HG03060 (cell line): Measurements from ENCODE around the gene FERMT3.

ENCODE experiments used
- ATAC-seq: cut with Tn5 transposase; IDR thresholded peaks from one replicate; pipeline ENCODE4 v1.9.1; 2021; ENCODE audit warnings: low read depth, moderate number of reproducible peaks; ENCODE audit not compliant: unreplicated experiment

The FERMT3 gene

DNA sequence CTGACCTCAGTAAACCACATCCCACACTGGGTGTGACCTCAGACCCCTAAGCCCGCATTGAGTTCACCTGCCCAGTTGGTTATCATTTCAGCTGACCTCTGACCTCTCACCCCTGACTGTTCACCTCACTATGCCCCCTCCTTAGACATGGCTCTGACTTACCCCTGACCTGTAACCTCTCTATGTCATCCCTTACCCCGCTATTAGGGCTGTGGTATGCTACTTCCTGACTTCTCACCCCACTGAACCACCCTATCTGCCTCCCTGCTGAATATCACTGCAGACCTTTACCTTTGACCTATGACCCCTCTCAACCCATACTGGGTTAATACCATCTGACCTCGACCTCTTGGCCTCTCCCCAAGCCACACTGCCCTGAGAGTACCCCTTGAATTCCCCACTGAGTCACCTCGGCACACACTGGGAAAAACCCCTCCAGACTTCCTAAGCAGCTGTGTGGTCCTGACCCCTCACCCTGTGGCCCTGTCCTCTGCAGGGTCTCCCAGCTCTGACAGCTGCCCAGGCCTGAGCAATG is 53.1 kb downstream of the FERMT3 start:
- ATAC-seq = no peak

DNA sequence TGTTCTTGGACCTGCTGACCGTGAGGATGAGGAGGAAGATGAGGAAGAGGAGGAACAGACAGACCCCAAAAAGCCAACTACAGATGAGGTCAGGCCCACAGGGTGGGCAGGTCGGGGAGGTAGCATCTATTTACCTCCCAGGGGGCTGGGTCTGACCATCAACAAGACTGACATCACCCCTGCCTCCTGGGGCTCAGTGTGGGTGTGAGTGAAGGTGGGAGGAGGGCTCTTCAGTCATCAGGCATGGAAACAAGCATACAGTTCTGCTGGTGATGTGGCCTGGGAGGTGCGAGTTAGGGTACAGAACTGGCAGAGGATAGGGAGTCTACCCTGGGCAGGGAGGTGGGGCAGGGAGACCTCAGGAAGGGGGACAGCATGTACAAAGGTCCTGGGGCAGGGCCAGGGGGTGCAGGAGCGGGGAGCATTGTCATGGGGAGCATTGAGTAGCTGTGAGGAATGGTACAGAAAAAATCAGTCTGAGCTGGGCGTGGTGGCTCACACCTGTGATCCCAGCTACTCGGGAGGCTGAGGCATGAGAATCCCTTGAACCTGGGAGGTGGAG is 53.7 kb downstream of the FERMT3 start:
- ATAC-seq = no peak

- ATAC-seq = no peak
Measured at GRCh38 chr11:64261556-64262080, 55.1 kb downstream of the FERMT3 start.

DNA sequence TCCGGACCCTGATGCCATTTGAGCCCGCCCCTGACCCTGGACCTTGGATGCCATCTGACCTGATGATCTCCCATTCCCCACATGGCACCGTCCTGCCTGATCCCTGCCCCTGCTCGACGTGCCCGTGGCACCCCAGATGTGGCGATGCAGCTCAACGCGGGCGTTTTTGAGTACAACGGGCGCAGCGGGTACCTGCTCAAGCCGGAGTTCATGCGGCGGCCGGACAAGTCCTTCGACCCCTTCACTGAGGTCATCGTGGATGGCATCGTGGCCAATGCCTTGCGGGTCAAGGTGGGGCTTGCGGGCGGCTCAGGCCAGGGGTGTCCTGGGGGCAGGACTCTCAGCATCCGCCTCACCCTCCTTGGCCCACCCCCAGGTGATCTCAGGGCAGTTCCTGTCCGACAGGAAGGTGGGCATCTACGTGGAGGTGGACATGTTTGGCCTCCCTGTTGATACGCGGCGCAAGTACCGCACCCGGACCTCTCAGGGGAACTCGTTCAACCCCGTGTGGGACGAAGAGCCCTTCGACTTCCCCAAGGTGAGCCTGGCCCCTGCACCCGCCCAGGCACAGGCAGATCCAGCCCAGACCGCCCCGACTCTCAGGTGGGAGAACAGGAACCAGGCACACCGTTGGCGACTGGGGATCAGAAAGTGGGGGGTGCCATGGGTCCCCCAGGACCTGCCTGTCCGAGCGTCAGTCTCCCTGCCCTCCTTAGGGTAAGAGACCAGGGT is 55.9 kb downstream of the FERMT3 start:
- ATAC-seq = no peak

GRCh38 chr11:64263021-64263946 is 56.8 kb downstream of the FERMT3 start:
- ATAC-seq = no peak

- ATAC-seq = no peak
Measured at GRCh38 chr11:64263947-64264317, 57.4 kb downstream of the FERMT3 start.

DNA sequence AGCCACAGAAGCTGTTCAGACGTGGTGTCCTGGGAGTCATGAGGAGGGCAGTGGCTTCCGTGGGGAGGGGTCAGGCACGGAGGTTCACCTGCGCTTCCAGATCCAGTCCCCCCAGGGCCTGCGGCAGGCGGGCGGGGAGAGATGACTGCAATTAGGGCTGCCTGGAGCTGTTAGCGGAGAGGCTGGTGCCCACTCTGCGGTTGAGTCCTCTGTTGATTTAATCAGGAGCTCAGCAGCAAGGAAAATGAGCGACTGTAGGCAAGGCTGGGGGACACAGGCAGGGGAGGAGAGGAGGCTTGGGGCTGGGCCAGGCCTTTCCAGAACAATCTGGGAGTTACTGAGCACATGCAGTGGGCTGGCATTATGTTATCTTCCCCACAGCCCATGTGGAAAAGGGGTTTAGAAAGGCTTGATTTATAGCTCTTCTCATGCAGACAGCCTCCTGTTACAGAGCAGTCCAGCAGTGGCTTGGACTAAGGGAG is 57.9 kb downstream of the FERMT3 start:
- no peak for ATAC-seq

GRCh38 chr11:64265176-64266160 is 58.9 kb downstream of the FERMT3 start:
- ATAC-seq = no peak

- no peak for ATAC-seq
Measured at GRCh38 chr11:64266339-64266738, 59.8 kb downstream of the FERMT3 start.

DNA sequence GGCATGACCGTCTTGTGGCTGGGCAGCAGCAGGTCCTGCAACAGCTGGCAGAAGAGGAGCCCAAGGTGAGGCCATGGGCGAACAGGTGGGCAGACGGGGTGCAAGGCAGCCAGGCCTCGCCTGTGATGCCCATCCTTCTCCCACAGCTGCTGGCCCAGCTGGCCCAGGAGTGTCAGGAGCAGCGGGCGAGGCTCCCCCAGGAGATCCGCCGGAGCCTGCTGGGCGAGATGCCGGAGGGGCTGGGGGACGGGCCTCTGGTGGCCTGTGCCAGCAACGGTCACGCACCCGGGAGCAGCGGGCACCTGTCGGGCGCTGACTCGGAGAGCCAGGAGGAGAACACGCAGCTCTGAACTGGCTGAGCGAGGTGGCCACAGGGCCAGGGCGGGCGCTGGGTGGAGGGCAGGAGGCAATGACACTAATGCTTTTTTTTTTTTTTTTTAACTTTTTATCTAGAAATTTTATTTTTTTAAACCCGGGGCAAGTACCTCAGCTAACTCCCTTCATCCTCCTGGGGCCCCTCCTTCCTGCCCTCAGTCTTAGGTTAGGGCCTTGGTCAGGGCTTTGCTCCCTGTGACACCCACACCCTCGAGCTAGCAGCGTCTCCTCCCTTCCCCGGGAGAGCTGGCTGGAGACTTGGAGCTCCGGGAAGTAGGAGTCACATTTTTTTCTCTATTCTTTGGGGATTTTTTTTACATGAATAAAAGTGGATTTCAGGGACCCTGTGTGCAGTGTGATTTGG is 60.9 kb downstream of the FERMT3 start:
- no peak for ATAC-seq

DNA sequence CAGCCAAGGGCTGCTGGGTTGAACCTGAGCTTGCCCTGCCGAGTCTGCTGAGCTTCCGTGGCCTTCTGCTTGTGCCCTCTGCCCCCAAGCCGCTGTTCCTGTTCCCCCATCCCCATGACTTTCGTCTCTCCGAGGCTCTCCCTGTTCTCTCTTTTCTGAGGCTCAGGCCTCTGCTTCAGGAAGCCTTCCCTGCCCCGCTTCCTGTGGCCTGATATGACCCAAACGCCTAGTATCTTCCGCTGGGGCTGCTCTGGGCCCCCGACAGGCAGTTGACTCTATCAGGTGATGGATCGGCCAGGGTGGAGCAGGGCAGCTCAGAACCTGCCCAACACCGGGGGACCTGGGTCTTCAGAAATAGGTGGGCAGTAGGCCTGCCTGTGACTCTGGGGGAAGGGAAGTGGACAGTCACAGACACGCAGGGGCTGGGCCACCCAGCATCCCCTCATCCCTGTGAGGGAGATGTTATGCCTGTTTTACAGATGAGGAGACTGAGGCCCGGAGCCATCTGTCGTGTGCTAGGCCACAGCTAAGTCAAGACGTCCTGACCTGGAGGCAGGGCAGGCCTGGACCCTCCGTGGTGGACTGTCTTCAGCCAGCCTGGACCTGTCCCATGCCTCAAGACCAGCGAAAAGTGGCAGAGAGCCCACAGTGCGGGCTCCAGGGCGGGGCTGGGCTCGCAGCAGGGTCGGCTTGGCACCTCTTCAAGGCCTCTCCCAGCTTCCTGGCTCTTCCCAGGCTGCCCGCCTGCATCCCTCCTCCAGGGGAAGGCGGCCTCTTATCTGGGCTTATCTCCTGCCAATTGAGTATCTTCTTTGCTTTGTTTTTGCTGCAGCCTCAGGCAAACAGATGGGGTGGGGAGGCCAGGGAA is 61.7 kb downstream of the FERMT3 start:
- ATAC-seq = no peak

GRCh38 chr11:64268893-64269539 is 62.5 kb downstream of the FERMT3 start:
- ATAC-seq = no peak

- ATAC-seq = peak; percentile 71
Measured at GRCh38 chr11:64269540-64270220, 63.2 kb downstream of the FERMT3 start.
